GM23338 (cell line): ENCODE data around the gene CLCN4. TPM values are rescaled to one million over a fixed set of nuclear protein-coding genes. Genes with fewer than 3 reads are reported as not detected.

ENCODE experiments used
- ATAC-seq: fragments of 200-7000 bp; cut with Tn5 transposase; 3 replicates; pipeline ENCODE4 v1.9.1; 2020
- DNase-seq: peaks from one replicate; pipeline ENCODE4 v3.0.0-alpha.2; 2015; ENCODE audit warnings: low spot score
- H2AFZ ChIP-seq: fragments of 200-600 bp; sonication (generic); 2 replicates; pipeline ENCODE4 v1.8.0; 2016; ENCODE audit warnings: antibody characterized with exemption, mild to moderate bottlenecking, moderate library complexity
- H3F3A ChIP-seq: fragments of 200-600 bp; sonication (generic); replicated peaks from 2 replicates; pipeline ENCODE4 v1.8.0; 2017; ENCODE audit warnings: antibody characterized with exemption, mixed run types, low read depth
- H3K27ac ChIP-seq: fragments of 200-600 bp; sonication (generic); 2 replicates; pipeline ENCODE4 v1.6.1; 2016; ENCODE audit warnings: low read depth
- H3K27me3 ChIP-seq: fragments of 200-600 bp; sonication (generic); 2 replicates; pipeline ENCODE4 v1.8.0; 2016; ENCODE audit warnings: mild to moderate bottlenecking, mixed run types, moderate library complexity; ENCODE audit not compliant: insufficient read depth
- H3K36me3 ChIP-seq: fragments of 200-600 bp; sonication (generic); 2 replicates; pipeline ENCODE4 v1.8.0; 2016; ENCODE audit warnings: mild to moderate bottlenecking; ENCODE audit not compliant: insufficient read depth
- H3K4me1 ChIP-seq: fragments of 200-600 bp; sonication (generic); 2 replicates; pipeline ENCODE4 v1.8.0; 2016; ENCODE audit warnings: mild to moderate bottlenecking, moderate library complexity; ENCODE audit not compliant: insufficient read depth
- H3K4me2 ChIP-seq: fragments of 200-600 bp; sonication (generic); 2 replicates; pipeline ENCODE4 v1.7.1; 2017; ENCODE audit warnings: mixed run types
- H3K4me3 ChIP-seq: fragments of 200-600 bp; sonication (generic); 2 replicates; pipeline ENCODE4 v1.6.1; 2016; ENCODE audit warnings: mixed run types
- H3K79me2 ChIP-seq: fragments of 200-600 bp; sonication (generic); replicated peaks from 2 replicates; pipeline ENCODE4 v1.8.0; 2017; ENCODE audit warnings: mild to moderate bottlenecking; ENCODE audit not compliant: insufficient read depth
- H3K9me2 ChIP-seq: fragments of 200-600 bp; sonication (generic); 2 replicates; pipeline ENCODE4 v1.8.0; 2017; ENCODE audit not compliant: insufficient read depth
- H4K20me1 ChIP-seq: fragments of 200-600 bp; sonication (generic); replicated peaks from 2 replicates; pipeline ENCODE4 v1.8.0; 2017; ENCODE audit warnings: mild to moderate bottlenecking; ENCODE audit not compliant: insufficient read depth
- H3K27ac Mint-ChIP-seq: 2 replicates; pipeline ENCODE4 v1.8.0; 2020; ENCODE audit warnings: inconsistent platforms, mild to moderate bottlenecking, moderate library complexity, mixed read lengths
- H3K27me3 Mint-ChIP-seq: 3 replicates; pipeline ENCODE4 v1.8.0; 2022; ENCODE audit warnings: low read depth, mild to moderate bottlenecking, moderate library complexity, mixed read lengths, inconsistent platforms; ENCODE audit not compliant: insufficient read depth, poor library complexity
- H3K36me3 Mint-ChIP-seq: 3 replicates; pipeline ENCODE4 v1.8.0; 2021; ENCODE audit warnings: low read depth, mild to moderate bottlenecking, inconsistent platforms, moderate library complexity, mixed read lengths
- H3K4me1 Mint-ChIP-seq: 3 replicates; pipeline ENCODE4 v1.8.0; 2020; ENCODE audit warnings: mild to moderate bottlenecking, inconsistent platforms, mixed read lengths
- H3K4me3 Mint-ChIP-seq: 3 replicates; pipeline ENCODE4 v1.8.0; 2021; ENCODE audit warnings: moderate library complexity, mild to moderate bottlenecking, inconsistent platforms, mixed read lengths
- H3K9me3 Mint-ChIP-seq: 3 replicates; pipeline ENCODE4 v1.8.0; 2020; ENCODE audit warnings: moderate library complexity, mild to moderate bottlenecking, inconsistent platforms, mixed read lengths
- EZH2 ChIP-seq: fragments of 200-600 bp; sonication (generic); IDR thresholded peaks from one replicate; pipeline ENCODE4 v1.8.0; 2017; ENCODE audit warnings: antibody characterized with exemption, mild to moderate bottlenecking, low read depth; ENCODE audit not compliant: unreplicated experiment
- NANOG ChIP-seq: IDR thresholded peaks from 2 replicates; pipeline ENCODE4 v1.6.1; 2016; ENCODE audit warnings: antibody characterized with exemption, borderline replicate concordance
- POLR2AphosphoS5 ChIP-seq: IDR thresholded peaks from 2 replicates; pipeline ENCODE4 v1.6.1; 2016; ENCODE audit warnings: antibody characterized with exemption, low read depth
- polyA plus RNA-seq: library from polyadenylated mRNA; unstranded; fragments of >200 nt; fragmentation: Nextera tagmentation; extraction: Ambion mirVana; gene quantifications from 2 replicates; pipeline ENCODE4 v1.2.1, GENCODE V29; 2016
- total RNA-seq: library from RNA; depleted of rRNA; stranded (reverse); fragments of >200 nt; shearing (Covaris generic); gene quantifications from 2 replicates; pipeline ENCODE4 v1.2.3, GENCODE V29; 2014
- TF ChIP-seq, protein P1 (sequence below), 2 experiments: fragments of 200-600 bp in 1 of 2; sonication (generic) in 1 of 2; conservative IDR thresholded peaks; 2 replicates each; pipeline versions ENCODE4 v1.5.1 to v1.6.1; 2016 to 2017; ENCODE audit warnings: antibody characterized with exemption in 2 of 2, low read depth in 2 of 2, mild to moderate bottlenecking in 2 of 2, moderate library complexity in 1 of 2
- TF ChIP-seq, protein P2 (sequence below): IDR thresholded peaks from 2 replicates; pipeline ENCODE4 v1.6.1; 2016; ENCODE audit warnings: antibody characterized with exemption
- TF ChIP-seq, protein P3 (sequence below): fragments of 250-450 bp; sonication (Bioruptor Pico); IDR thresholded peaks from 2 replicates; pipeline ENCODE4 v1.5.0; 2020; ENCODE audit warnings: mild to moderate bottlenecking, moderate library complexity

CLCN4 gene
- total and polyA plus RNA-seq, 2 experiments from 2014 or later = 1.2 to 4.9 TPM

DNA sequence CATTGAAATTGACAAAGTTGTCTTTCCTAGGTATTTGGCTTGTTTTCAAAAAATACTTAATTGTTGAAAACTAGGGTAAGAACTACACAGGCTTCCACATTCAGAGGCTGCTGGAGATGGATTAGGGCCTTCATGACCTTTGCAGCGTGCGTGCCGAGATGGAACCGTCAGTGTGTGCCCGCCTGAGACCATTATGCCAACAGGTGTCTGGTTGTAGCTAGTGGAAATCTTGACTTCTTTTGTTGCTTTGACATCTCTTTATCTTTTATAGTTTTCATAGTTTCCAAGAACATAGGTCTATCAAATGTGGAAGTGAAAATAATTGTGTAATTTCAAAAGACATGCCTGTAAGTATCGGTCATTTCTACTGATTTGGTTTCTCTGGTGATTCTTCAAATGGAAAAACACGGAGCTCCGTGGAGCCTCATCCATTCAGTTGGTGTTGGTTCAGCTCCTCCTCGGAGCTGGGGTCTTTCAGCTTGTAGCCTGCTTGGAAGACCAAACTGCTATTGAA, 38.9 kb upstream of the CLCN4 start:
- Histone ChIP-seq H3K27ac (no peak overlapping the region), H3K36me3 (peaks cover 4% of the 10 kb centered on the region; the same call in 1 of the 2 replicates), H3K9me2 (no peaks in the 10 kb centered on the region), H4K20me1 (no peaks in the 10 kb centered on the region), H3K79me2 (no peaks in the 10 kb centered on the region), H3K4me1 (no peaks in the 10 kb centered on the region), H2AFZ (no peak overlapping the region), H3K4me3 (no peak overlapping the region), H3K4me2 (no peak overlapping the region), H3K27me3 (no peaks in the 10 kb centered on the region), H3F3A (no peaks in the 10 kb centered on the region)
- Mint-ChIP-seq H3K36me3 (peaks cover 77% of the 10 kb centered on the region), H3K27ac (no peak overlapping the region), H3K9me3 (peaks cover 45% of the 10 kb centered on the region), H3K4me1 (no peaks in the 10 kb centered on the region), H3K4me3 (no peak overlapping the region), H3K27me3 (peaks cover 2% of the 10 kb centered on the region)
- ATAC-seq = no peak
- no peak for DNase-seq
- TF ChIP-seq, protein P1, sequence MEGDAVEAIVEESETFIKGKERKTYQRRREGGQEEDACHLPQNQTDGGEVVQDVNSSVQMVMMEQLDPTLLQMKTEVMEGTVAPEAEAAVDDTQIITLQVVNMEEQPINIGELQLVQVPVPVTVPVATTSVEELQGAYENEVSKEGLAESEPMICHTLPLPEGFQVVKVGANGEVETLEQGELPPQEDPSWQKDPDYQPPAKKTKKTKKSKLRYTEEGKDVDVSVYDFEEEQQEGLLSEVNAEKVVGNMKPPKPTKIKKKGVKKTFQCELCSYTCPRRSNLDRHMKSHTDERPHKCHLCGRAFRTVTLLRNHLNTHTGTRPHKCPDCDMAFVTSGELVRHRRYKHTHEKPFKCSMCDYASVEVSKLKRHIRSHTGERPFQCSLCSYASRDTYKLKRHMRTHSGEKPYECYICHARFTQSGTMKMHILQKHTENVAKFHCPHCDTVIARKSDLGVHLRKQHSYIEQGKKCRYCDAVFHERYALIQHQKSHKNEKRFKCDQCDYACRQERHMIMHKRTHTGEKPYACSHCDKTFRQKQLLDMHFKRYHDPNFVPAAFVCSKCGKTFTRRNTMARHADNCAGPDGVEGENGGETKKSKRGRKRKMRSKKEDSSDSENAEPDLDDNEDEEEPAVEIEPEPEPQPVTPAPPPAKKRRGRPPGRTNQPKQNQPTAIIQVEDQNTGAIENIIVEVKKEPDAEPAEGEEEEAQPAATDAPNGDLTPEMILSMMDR (conservative IDR thresholded peaks at IDR 0.05; ENCODE audit: low read depth in 2 of 2) = no peak
- no peak for TF ChIP-seq POLR2AphosphoS5
- TF ChIP-seq, protein P2, sequence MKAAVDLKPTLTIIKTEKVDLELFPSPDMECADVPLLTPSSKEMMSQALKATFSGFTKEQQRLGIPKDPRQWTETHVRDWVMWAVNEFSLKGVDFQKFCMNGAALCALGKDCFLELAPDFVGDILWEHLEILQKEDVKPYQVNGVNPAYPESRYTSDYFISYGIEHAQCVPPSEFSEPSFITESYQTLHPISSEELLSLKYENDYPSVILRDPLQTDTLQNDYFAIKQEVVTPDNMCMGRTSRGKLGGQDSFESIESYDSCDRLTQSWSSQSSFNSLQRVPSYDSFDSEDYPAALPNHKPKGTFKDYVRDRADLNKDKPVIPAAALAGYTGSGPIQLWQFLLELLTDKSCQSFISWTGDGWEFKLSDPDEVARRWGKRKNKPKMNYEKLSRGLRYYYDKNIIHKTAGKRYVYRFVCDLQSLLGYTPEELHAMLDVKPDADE = no peak
- TF ChIP-seq, protein P3, sequence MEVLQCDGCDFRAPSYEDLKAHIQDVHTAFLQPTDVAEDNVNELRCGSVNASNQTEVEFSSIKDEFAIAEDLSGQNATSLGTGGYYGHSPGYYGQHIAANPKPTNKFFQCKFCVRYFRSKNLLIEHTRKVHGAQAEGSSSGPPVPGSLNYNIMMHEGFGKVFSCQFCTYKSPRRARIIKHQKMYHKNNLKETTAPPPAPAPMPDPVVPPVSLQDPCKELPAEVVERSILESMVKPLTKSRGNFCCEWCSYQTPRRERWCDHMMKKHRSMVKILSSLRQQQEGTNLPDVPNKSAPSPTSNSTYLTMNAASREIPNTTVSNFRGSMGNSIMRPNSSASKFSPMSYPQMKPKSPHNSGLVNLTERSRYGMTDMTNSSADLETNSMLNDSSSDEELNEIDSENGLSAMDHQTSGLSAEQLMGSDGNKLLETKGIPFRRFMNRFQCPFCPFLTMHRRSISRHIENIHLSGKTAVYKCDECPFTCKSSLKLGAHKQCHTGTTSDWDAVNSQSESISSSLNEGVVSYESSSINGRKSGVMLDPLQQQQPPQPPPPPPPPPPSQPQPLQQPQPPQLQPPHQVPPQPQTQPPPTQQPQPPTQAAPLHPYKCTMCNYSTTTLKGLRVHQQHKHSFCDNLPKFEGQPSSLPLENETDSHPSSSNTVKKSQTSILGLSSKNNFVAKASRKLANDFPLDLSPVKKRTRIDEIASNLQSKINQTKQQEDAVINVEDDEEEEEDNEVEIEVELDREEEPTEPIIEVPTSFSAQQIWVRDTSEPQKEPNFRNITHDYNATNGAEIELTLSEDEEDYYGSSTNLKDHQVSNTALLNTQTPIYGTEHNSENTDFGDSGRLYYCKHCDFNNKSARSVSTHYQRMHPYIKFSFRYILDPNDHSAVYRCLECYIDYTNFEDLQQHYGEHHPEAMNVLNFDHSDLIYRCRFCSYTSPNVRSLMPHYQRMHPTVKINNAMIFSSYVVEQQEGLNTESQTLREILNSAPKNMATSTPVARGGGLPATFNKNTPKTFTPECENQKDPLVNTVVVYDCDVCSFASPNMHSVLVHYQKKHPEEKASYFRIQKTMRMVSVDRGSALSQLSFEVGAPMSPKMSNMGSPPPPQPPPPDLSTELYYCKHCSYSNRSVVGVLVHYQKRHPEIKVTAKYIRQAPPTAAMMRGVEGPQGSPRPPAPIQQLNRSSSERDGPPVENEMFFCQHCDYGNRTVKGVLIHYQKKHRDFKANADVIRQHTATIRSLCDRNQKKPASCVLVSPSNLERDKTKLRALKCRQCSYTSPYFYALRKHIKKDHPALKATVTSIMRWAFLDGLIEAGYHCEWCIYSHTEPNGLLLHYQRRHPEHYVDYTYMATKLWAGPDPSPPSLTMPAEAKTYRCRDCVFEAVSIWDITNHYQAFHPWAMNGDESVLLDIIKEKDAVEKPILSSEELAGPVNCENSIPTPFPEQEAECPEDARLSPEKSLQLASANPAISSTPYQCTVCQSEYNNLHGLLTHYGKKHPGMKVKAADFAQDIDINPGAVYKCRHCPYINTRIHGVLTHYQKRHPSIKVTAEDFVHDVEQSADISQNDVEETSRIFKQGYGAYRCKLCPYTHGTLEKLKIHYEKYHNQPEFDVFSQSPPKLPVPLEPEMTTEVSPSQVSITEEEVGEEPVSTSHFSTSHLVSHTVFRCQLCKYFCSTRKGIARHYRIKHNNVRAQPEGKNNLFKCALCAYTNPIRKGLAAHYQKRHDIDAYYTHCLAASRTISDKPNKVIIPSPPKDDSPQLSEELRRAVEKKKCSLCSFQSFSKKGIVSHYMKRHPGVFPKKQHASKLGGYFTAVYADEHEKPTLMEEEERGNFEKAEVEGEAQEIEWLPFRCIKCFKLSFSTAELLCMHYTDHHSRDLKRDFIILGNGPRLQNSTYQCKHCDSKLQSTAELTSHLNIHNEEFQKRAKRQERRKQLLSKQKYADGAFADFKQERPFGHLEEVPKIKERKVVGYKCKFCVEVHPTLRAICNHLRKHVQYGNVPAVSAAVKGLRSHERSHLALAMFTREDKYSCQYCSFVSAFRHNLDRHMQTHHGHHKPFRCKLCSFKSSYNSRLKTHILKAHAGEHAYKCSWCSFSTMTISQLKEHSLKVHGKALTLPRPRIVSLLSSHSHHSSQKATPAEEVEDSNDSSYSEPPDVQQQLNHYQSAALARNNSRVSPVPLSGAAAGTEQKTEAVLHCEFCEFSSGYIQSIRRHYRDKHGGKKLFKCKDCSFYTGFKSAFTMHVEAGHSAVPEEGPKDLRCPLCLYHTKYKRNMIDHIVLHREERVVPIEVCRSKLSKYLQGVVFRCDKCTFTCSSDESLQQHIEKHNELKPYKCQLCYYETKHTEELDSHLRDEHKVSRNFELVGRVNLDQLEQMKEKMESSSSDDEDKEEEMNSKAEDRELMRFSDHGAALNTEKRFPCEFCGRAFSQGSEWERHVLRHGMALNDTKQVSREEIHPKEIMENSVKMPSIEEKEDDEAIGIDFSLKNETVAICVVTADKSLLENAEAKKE (CRISPR knock-in tag) = no peak
- TF ChIP-seq NANOG = no peak
- TF ChIP-seq EZH2 = no peak
